Testis (tissue), 3 donors: ENCODE data around the gene TLE1. TPM values are rescaled to one million over a fixed set of nuclear protein-coding genes. Genes with fewer than 3 reads are reported as not detected.

Experiments
- DNase-seq: peaks from one replicate; pipeline ENCODE4 v3.0.0-alpha.2; 2019
- H3K27ac ChIP-seq, 2 donors: fragments of 200-600 bp; sonication (generic); one replicate each; pipeline ENCODE4 v1.5.1; 2019
- H3K27me3 ChIP-seq: fragments of 200-600 bp; sonication (generic); one replicate; pipeline ENCODE4 v1.5.1; 2019
- H3K36me3 ChIP-seq: fragments of 200-600 bp; sonication (generic); one replicate; pipeline ENCODE4 v1.5.1; 2017; ENCODE audit warnings: low read depth; ENCODE audit errors: missing control alignments
- H3K4me1 ChIP-seq: fragments of 200-600 bp; sonication (generic); one replicate; pipeline ENCODE4 v1.5.1; 2019
- H3K4me3 ChIP-seq, 2 donors: fragments of 200-600 bp; sonication (generic); one replicate each; pipeline ENCODE4 v1.5.1; 2017 to 2019
- H3K9me3 ChIP-seq: fragments of 200-600 bp; sonication (generic); one replicate; pipeline ENCODE4 v1.5.1; 2017
- CTCF ChIP-seq, 3 experiments: fragments of 450-650 bp in 2 of 3; fragments of 200-600 bp in 1 of 3; sonication (generic) in 1 of 3; IDR thresholded peaks; one replicate each; pipeline ENCODE4 v1.5.1; 2016 to 2019; ENCODE audit warnings: antibody characterized with exemption in 3 of 3, mild to moderate bottlenecking in 2 of 3, moderate library complexity in 1 of 3
- POLR2A ChIP-seq: fragments of 450-650 bp; IDR thresholded peaks from one replicate; pipeline ENCODE4 v1.6.1; 2017; ENCODE audit warnings: antibody characterized with exemption, mild to moderate bottlenecking, moderate library complexity
- WGBS, 2 donors: methylation state at CpG; one replicate each; pipeline ENCODE4 v1.1.5; 2018; 5-methylcytosine and 5-hydroxymethylcytosine counted together
- intact Hi-C: fragments of 100-400 bp; cut with DNase I; formaldehyde crosslinking; loops from one replicate; pipeline ENCODE4 v1.15.1; 2023; ENCODE audit warnings: low total_unique reads
- polyA plus RNA-seq: library from polyadenylated mRNA; stranded (reverse); fragments of 350-450 nt; fragmentation: Illumina TruSeq; extraction: RNeasy Lipid Tissue Mini Kit (QIAGEN cat#74804); gene quantifications from one replicate; pipeline ENCODE4 v1.2.3, GENCODE V29; 2014; ENCODE audit warnings: low read depth, low replicate concordance; ENCODE audit not compliant: insufficient read depth
- total RNA-seq, 2 donors: library from RNA; depleted of rRNA; stranded (reverse); fragments of >200 nt; gene quantifications; one replicate each; pipeline ENCODE4 v1.2.3, GENCODE V29; 2016

TLE1 gene
- total and polyA plus RNA-seq, 3 donors from 2014 or later: 53.3 to 95.8 (median 81.0) TPM

GRCh38 chr9:81722277-81722676, 32.9 kb upstream of the TLE1 start:
- peaks cover 3% of the 10 kb centered on the region for H3K4me1 ChIP-seq
- H3K4me3 ChIP-seq: no peak overlapping the region
- intact Hi-C loops: no loop called here
- no peak for TF ChIP-seq CTCF (IDR thresholded peaks at IDR 0.05)
- no peak for TF ChIP-seq POLR2A
- no peak for DNase-seq
- H3K27me3 ChIP-seq: no peaks in the 10 kb centered on the region
- no peaks in the 10 kb centered on the region for H3K9me3 ChIP-seq
- no peaks in the 10 kb centered on the region for H3K36me3 ChIP-seq
- H3K27ac ChIP-seq: no peak overlapping the region
- WGBS, 2 donors: 95 to 100% methylated on average over 3 of the region's 3 CpGs

GRCh38 chr9:81720450-81721086, 31.2 kb upstream of the TLE1 start:
- Histone ChIP-seq H3K27ac (no peak overlapping the region), H3K4me3 (no peak overlapping the region), H3K36me3 (no peaks in the 10 kb centered on the region), H3K9me3 (no peaks in the 10 kb centered on the region), H3K4me1 (peaks cover 3% of the 10 kb centered on the region), H3K27me3 (no peaks in the 10 kb centered on the region)
- no peak for TF ChIP-seq CTCF (IDR thresholded peaks at IDR 0.05)
- no peak for TF ChIP-seq POLR2A
- DNase-seq: no peak
- intact Hi-C loops: no loop called here
- 90 to 91% methylated on average over 9 of the region's 9 CpGs for WGBS, 2 donors

- TF ChIP-seq CTCF (IDR thresholded peaks at IDR 0.05): no peak
- TF ChIP-seq POLR2A: no peak
- H3K36me3 ChIP-seq: no peaks in the 10 kb centered on the region
- WGBS, 2 donors: 82 to 86% methylated on average over 4 of the region's 4 CpGs
- peaks cover 3% of the 10 kb centered on the region for H3K4me1 ChIP-seq
- H3K9me3 ChIP-seq: no peaks in the 10 kb centered on the region
- H3K27ac ChIP-seq: no peak overlapping the region
- DNase-seq: no peak
- H3K4me3 ChIP-seq: no peak overlapping the region
- intact Hi-C loops: no loop called here
- H3K27me3 ChIP-seq: no peaks in the 10 kb centered on the region
Measured at GRCh38 chr9:81719972-81720371, 30.6 kb upstream of the TLE1 start.

GRCh38 chr9:81718244-81718643, 28.9 kb upstream of the TLE1 start:
- Histone ChIP-seq H3K36me3 (no peaks in the 10 kb centered on the region), H3K4me1 (no peaks in the 10 kb centered on the region), H3K9me3 (no peaks in the 10 kb centered on the region), H3K27ac (no peak overlapping the region), H3K27me3 (no peaks in the 10 kb centered on the region), H3K4me3 (no peak overlapping the region)
- no peak for TF ChIP-seq POLR2A
- no peak for TF ChIP-seq CTCF (IDR thresholded peaks at IDR 0.05)
- 88 to 91% methylated on average over 6 of the region's 6 CpGs for WGBS, 2 donors
- no peak for DNase-seq
- intact Hi-C loops: no loop called here

- Histone ChIP-seq H3K36me3 (no peaks in the 10 kb centered on the region), H3K4me3 (no peak overlapping the region), H3K4me1 (no peaks in the 10 kb centered on the region), H3K9me3 (no peaks in the 10 kb centered on the region), H3K27me3 (no peaks in the 10 kb centered on the region), H3K27ac (no peak overlapping the region)
- intact Hi-C loops: no loop called here
- TF ChIP-seq CTCF (IDR thresholded peaks at IDR 0.05) (no peak), POLR2A (no peak)
- no peak for DNase-seq
Measured at GRCh38 chr9:81717747-81718077, 28.4 kb upstream of the TLE1 start.
